ENCODE results near the gene CPXM2. TPM values are rescaled to one million over a fixed set of nuclear protein-coding genes. Genes with fewer than 3 reads are reported as not detected.

CPXM2 gene
- total RNA-seq, 1 experiment from 2014 or later: 0.12 TPM

DNA sequence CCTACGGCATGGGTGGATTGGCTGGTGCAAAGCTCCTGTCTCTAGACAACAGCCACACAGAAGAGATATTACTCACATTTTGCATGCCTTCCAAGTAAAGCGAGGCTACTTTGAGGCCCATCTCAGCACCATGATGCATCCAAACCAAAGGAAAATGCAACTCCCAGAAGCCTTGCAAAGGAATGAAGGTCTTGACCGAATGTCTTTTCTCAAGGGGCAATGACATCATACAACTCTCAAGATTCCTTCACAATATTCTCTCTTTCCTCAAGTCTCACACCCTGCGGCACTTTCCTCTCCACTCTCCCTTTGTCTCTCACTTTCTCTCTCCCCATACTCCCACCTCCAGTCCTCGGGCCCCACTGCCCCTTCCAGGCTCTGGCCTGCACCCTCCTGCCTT, 44.8 kb upstream of the CPXM2 start:
- RAD21 ChIA-PET (ENCODE audit: low non-redundant PET in 1 of 2, low total read pairs in 2 of 2, uncharacterized antibody in 2 of 2, unreplicated experiment in 2 of 2): no interaction called here
- Histone ChIP-seq H4K20me1 (ENCODE audit: insufficient read depth) (no peaks in the 10 kb centered on the region), H3K36me3 (ENCODE audit: control insufficient read depth in 1 of 2, insufficient read depth in 2 of 2, low read length in 2 of 2) (no peaks in the 10 kb centered on the region), H3K27ac (ENCODE audit: low read depth, low read length) (no peak overlapping the region), H3K79me2 (ENCODE audit: insufficient read depth, low read length) (no peaks in the 10 kb centered on the region), H3K9me2 (ENCODE audit: insufficient read depth) (no peaks in the 10 kb centered on the region), H3K4me2 (ENCODE audit: low read length) (no peak overlapping the region), H3K9me3 (ENCODE audit: control insufficient read depth in 1 of 2, insufficient read depth in 1 of 2, low read depth in 1 of 2, low read length in 2 of 2) (peaks cover 0 to 8% of the 10 kb centered on the region in 2 experiments; a peak in 2 of 4 replicates), H2AFZ (ENCODE audit: low read depth, low read length, poor library complexity, severe bottlenecking) (no peak overlapping the region), H3K27me3 (ENCODE audit: insufficient read depth, low read length) (peaks cover 9% of the 10 kb centered on the region; the same call in 1 of the 2 replicates), H3K9ac (ENCODE audit: low read length) (no peak overlapping the region), H3K4me1 (ENCODE audit: control insufficient read depth in 1 of 2, insufficient read depth in 2 of 2, low read length in 2 of 2) (no peaks in the 10 kb centered on the region), H3K4me3 (replicated peaks in 1 of 2; ENCODE audit: low read depth in 1 of 2, low read length in 2 of 2) (no peak overlapping the region)
- intact Hi-C loops (cut with micrococcal nuclease): no loop called here
- POLR2A ChIA-PET: interaction anchor here (0.7 kb wide), 1 partner anchor 308 kb away, joined by 4 read pairs; no protein-coding TSS in a partner anchor
- no TSS peak for BruUV-seq (replicated peaks)
- CTCF ChIA-PET: no interaction called here
- TF ChIP-seq CTCF (IDR thresholded peaks at IDR 0.05 in 2 of 3, conservative IDR thresholded peaks at IDR 0.05 in 1 of 3; ENCODE audit: borderline replicate concordance in 1 of 3, insufficient read depth in 1 of 3, low read depth in 2 of 3, low read length in 2 of 3): no peak
- TF ChIP-seq SP1 (IDR thresholded peaks at IDR 0.05; ENCODE audit: low read depth): no peak
- TF ChIP-seq, protein P1, sequence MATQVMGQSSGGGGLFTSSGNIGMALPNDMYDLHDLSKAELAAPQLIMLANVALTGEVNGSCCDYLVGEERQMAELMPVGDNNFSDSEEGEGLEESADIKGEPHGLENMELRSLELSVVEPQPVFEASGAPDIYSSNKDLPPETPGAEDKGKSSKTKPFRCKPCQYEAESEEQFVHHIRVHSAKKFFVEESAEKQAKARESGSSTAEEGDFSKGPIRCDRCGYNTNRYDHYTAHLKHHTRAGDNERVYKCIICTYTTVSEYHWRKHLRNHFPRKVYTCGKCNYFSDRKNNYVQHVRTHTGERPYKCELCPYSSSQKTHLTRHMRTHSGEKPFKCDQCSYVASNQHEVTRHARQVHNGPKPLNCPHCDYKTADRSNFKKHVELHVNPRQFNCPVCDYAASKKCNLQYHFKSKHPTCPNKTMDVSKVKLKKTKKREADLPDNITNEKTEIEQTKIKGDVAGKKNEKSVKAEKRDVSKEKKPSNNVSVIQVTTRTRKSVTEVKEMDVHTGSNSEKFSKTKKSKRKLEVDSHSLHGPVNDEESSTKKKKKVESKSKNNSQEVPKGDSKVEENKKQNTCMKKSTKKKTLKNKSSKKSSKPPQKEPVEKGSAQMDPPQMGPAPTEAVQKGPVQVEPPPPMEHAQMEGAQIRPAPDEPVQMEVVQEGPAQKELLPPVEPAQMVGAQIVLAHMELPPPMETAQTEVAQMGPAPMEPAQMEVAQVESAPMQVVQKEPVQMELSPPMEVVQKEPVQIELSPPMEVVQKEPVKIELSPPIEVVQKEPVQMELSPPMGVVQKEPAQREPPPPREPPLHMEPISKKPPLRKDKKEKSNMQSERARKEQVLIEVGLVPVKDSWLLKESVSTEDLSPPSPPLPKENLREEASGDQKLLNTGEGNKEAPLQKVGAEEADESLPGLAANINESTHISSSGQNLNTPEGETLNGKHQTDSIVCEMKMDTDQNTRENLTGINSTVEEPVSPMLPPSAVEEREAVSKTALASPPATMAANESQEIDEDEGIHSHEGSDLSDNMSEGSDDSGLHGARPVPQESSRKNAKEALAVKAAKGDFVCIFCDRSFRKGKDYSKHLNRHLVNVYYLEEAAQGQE (IDR thresholded peaks at IDR 0.05; ENCODE audit: low read depth): no peak
- TF ChIP-seq ZNF274 (IDR thresholded peaks at IDR 0.05; ENCODE audit: low read depth, low read length): no peak
- no peak for TF ChIP-seq ELF1 (IDR thresholded peaks at IDR 0.05; ENCODE audit: borderline replicate concordance, low read depth)
- TF ChIP-seq, protein P2, sequence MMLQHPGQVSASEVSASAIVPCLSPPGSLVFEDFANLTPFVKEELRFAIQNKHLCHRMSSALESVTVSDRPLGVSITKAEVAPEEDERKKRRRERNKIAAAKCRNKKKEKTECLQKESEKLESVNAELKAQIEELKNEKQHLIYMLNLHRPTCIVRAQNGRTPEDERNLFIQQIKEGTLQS (IDR thresholded peaks at IDR 0.05): no peak
- ATAC-seq (no peak), DNase-seq (ENCODE audit: low read depth, low spot score) (no peak)

Data from HCT116 (cell line).